ENCODE results near the gene TLR4. TPM values are rescaled to one million over a fixed set of nuclear protein-coding genes. Genes with fewer than 3 reads are reported as not detected.

The TLR4 gene
- 6.1 and 6.5 TPM in 2 replicates for total RNA-seq (2014; rRNA removed; shearing (Covaris generic))

- Histone ChIP-seq H3K4me3 (peak within 1 kb of the TSS; percentile 53), H3K27ac (peak within 1 kb of the TSS; percentile 62), H3K4me1 (peaks cover 8% of the 10 kb centered on the region), H3K9me3 (replicated peaks) (0 out of 2 replicates have a peak, but pooled peaks cover 5% of the 10 kb centered on the region), H3K36me3 (no peaks in the 10 kb centered on the region), H3K27me3 (no peaks in the 10 kb centered on the region)
- DNase-seq = peak; percentile 58 to 76
These were observed at the start of gene TLR4 for GRCh38 chr9:117704024-117704575. TSS of gene TLR4 (plus strand) at chr9:117704403. CDS start at chr9:117704473, 70 bp downstream.

- no peaks in the 10 kb centered on the region for H3K27me3 ChIP-seq
- H3K9me3 ChIP-seq (replicated peaks) = no peaks in the 10 kb centered on the region
- no peak overlapping the region for H3K4me3 ChIP-seq
- H3K4me1 ChIP-seq = no peaks in the 10 kb centered on the region
- H3K36me3 ChIP-seq = no peaks in the 10 kb centered on the region
- H3K27ac ChIP-seq = no peak overlapping the region
- DNase-seq = no peak
These were observed 48.2 kb upstream of the TLR4 start for GRCh38 chr9:117656002-117656401.

GRCh38 chr9:117662651-117663050, 41.6 kb upstream of the TLR4 start:
- Histone ChIP-seq H3K9me3 (replicated peaks) (no peaks in the 10 kb centered on the region), H3K4me1 (no peaks in the 10 kb centered on the region), H3K4me3 (no peak overlapping the region), H3K27ac (no peak overlapping the region), H3K27me3 (no peaks in the 10 kb centered on the region), H3K36me3 (no peaks in the 10 kb centered on the region)
- no peak for DNase-seq

GRCh38 chr9:117664419-117664818, 39.8 kb upstream of the TLR4 start:
- Histone ChIP-seq H3K36me3 (no peaks in the 10 kb centered on the region), H3K9me3 (replicated peaks) (no peaks in the 10 kb centered on the region), H3K27ac (no peak overlapping the region), H3K4me1 (no peaks in the 10 kb centered on the region), H3K27me3 (no peaks in the 10 kb centered on the region), H3K4me3 (no peak overlapping the region)
- no peak for DNase-seq

GRCh38 chr9:117665601-117666385, 38.4 kb upstream of the TLR4 start:
- no peaks in the 10 kb centered on the region for H3K27me3 ChIP-seq
- H3K9me3 ChIP-seq (replicated peaks) = no peaks in the 10 kb centered on the region
- DNase-seq = no peak
- no peak overlapping the region for H3K27ac ChIP-seq
- no peak overlapping the region for H3K4me3 ChIP-seq
- no peaks in the 10 kb centered on the region for H3K36me3 ChIP-seq
- no peaks in the 10 kb centered on the region for H3K4me1 ChIP-seq

- DNase-seq = peak in 1 of 2 experiments; percentile 19
- Histone ChIP-seq H3K9me3 (replicated peaks) (no peaks in the 10 kb centered on the region), H3K4me1 (peaks cover 11% of the 10 kb centered on the region), H3K27me3 (no peaks in the 10 kb centered on the region), H3K4me3 (no peak overlapping the region), H3K27ac (peak overlapping the region; percentile 3; the same call in 1 of the 2 replicates), H3K36me3 (no peaks in the 10 kb centered on the region)
These were observed 32.7 kb upstream of the TLR4 start for GRCh38 chr9:117671468-117671867.

GRCh38 chr9:117672369-117672768, 31.8 kb upstream of the TLR4 start:
- Histone ChIP-seq H3K27me3 (no peaks in the 10 kb centered on the region), H3K9me3 (replicated peaks) (no peaks in the 10 kb centered on the region), H3K36me3 (no peaks in the 10 kb centered on the region), H3K4me1 (peaks cover 11% of the 10 kb centered on the region), H3K27ac (peak overlapping the region; percentile 3; the same call in 1 of the 2 replicates), H3K4me3 (no peak overlapping the region)
- no peak for DNase-seq

GRCh38 chr9:117677572-117677971, 26.6 kb upstream of the TLR4 start:
- H3K27ac ChIP-seq = no peak overlapping the region
- no peaks in the 10 kb centered on the region for H3K9me3 ChIP-seq (replicated peaks)
- no peak overlapping the region for H3K4me3 ChIP-seq
- no peaks in the 10 kb centered on the region; the same call in 1 of the 2 replicates for H3K36me3 ChIP-seq
- no peak for DNase-seq
- H3K4me1 ChIP-seq = peaks cover 2% of the 10 kb centered on the region; the same call in 1 of the 2 replicates
- no peaks in the 10 kb centered on the region for H3K27me3 ChIP-seq

GRCh38 chr9:117678871-117679270, 25.3 kb upstream of the TLR4 start:
- DNase-seq = no peak

GRCh38 chr9:117679416-117679815, 24.8 kb upstream of the TLR4 start:
- Histone ChIP-seq H3K36me3 (no peaks in the 10 kb centered on the region; the same call in 1 of the 2 replicates), H3K27ac (no peak overlapping the region), H3K4me1 (no peaks in the 10 kb centered on the region), H3K4me3 (no peak overlapping the region), H3K9me3 (replicated peaks) (no peaks in the 10 kb centered on the region), H3K27me3 (no peaks in the 10 kb centered on the region)
- no peak for DNase-seq

More at GRCh38 chr9:117678871-117679270, 25.3 kb upstream of the TLR4 start:
- Histone ChIP-seq H3K4me3 (no peak overlapping the region), H3K9me3 (replicated peaks) (no peaks in the 10 kb centered on the region), H3K27ac (no peak overlapping the region), H3K27me3 (no peaks in the 10 kb centered on the region), H3K36me3 (no peaks in the 10 kb centered on the region; the same call in 1 of the 2 replicates), H3K4me1 (no peaks in the 10 kb centered on the region)

GRCh38 chr9:117681888-117682287, 22.3 kb upstream of the TLR4 start:
- Histone ChIP-seq H3K27me3 (no peaks in the 10 kb centered on the region), H3K36me3 (no peaks in the 10 kb centered on the region; the same call in 1 of the 2 replicates), H3K27ac (no peak overlapping the region), H3K9me3 (replicated peaks) (no peaks in the 10 kb centered on the region), H3K4me3 (no peak overlapping the region), H3K4me1 (0 out of 2 replicates have a peak, but pooled peaks cover under 1% of the 10 kb centered on the region)
- DNase-seq = no peak

GRCh38 chr9:117682955-117683710, 21.1 kb upstream of the TLR4 start:
- H3K36me3 ChIP-seq = no peaks in the 10 kb centered on the region; the same call in 1 of the 2 replicates
- DNase-seq = no peak
- H3K4me1 ChIP-seq = peaks cover 5% of the 10 kb centered on the region; the same call in 1 of the 2 replicates
- no peak overlapping the region for H3K4me3 ChIP-seq
- no peak overlapping the region for H3K27ac ChIP-seq
- no peaks in the 10 kb centered on the region for H3K9me3 ChIP-seq (replicated peaks)
- H3K27me3 ChIP-seq = no peaks in the 10 kb centered on the region

GRCh38 chr9:117687532-117687931, 16.7 kb upstream of the TLR4 start:
- Histone ChIP-seq H3K4me3 (no peak overlapping the region), H3K9me3 (replicated peaks) (no peaks in the 10 kb centered on the region), H3K27me3 (no peaks in the 10 kb centered on the region), H3K36me3 (no peaks in the 10 kb centered on the region), H3K4me1 (peaks cover 5% of the 10 kb centered on the region; the same call in 1 of the 2 replicates), H3K27ac (no peak overlapping the region)
- peak in 1 of 2 experiments; percentile 15 for DNase-seq

GRCh38 chr9:117691367-117691766, 12.8 kb upstream of the TLR4 start:
- Histone ChIP-seq H3K27ac (no peak overlapping the region), H3K36me3 (no peaks in the 10 kb centered on the region), H3K27me3 (no peaks in the 10 kb centered on the region), H3K4me3 (no peak overlapping the region), H3K9me3 (replicated peaks) (no peaks in the 10 kb centered on the region), H3K4me1 (peaks cover 5% of the 10 kb centered on the region; the same call in 1 of the 2 replicates)
- DNase-seq = no peak

- Histone ChIP-seq H3K27ac (no peak overlapping the region), H3K4me1 (no peaks in the 10 kb centered on the region), H3K4me3 (no peak overlapping the region), H3K36me3 (no peaks in the 10 kb centered on the region), H3K27me3 (no peaks in the 10 kb centered on the region), H3K9me3 (replicated peaks) (no peaks in the 10 kb centered on the region)
- DNase-seq = no peak
These were observed 8.0 kb upstream of the TLR4 start for GRCh38 chr9:117696154-117696553.

All from SJCRH30 (cell line).